Vagina (tissue), 2 donors: ENCODE data around the gene ATP11B. TPM values are rescaled to one million over a fixed set of nuclear protein-coding genes. Genes with fewer than 3 reads are reported as not detected.
A peak's percentile ranks its signal among the peaks of the same experiment; 100 is the strongest.

Source experiments
- DNase-seq, 2 donors: peaks; one replicate each; pipeline ENCODE4 v3.0.0-alpha.2; 2017; ENCODE audit errors: extremely low spot score in 2 of 2
- H3K27ac ChIP-seq: fragments of 200-600 bp; sonication (generic); one replicate; pipeline ENCODE4 v1.5.1; 2019
- H3K27me3 ChIP-seq: fragments of 200-600 bp; sonication (generic); one replicate; pipeline ENCODE4 v1.5.1; 2019
- H3K36me3 ChIP-seq, 2 donors: fragments of 200-600 bp; sonication (generic); one replicate each; pipeline ENCODE4 v1.5.1; 2017 to 2019
- H3K4me1 ChIP-seq: fragments of 200-600 bp; sonication (generic); one replicate; pipeline ENCODE4 v1.5.1; 2019
- H3K4me3 ChIP-seq, 2 donors: fragments of 200-600 bp; sonication (generic); 1 replicate in 1 of 2; 2 replicates in 1 of 2; pipeline ENCODE4 v1.5.1; 2016 to 2019
- H3K9me3 ChIP-seq: fragments of 200-600 bp; sonication (generic); one replicate; pipeline ENCODE4 v1.5.1; 2019
- POLR2A ChIP-seq, 2 donors: fragments of 450-650 bp; IDR thresholded peaks; one replicate each; pipeline ENCODE4 v1.6.1; 2017; ENCODE audit warnings: antibody characterized with exemption in 2 of 2, mild to moderate bottlenecking in 2 of 2, moderate library complexity in 2 of 2
- POLR2AphosphoS5 ChIP-seq, 2 donors: sonication (generic); formaldehyde crosslinking; IDR thresholded peaks; one replicate each; pipeline ENCODE4 v1.9.0; 2017; ENCODE audit warnings: antibody characterized with exemption in 2 of 2, mild to moderate bottlenecking in 2 of 2, low read depth in 1 of 2; ENCODE audit not compliant: insufficient read depth in 1 of 2
- intact Hi-C: fragments of 100-400 bp; cut with DNase I; formaldehyde crosslinking; loops from one replicate; pipeline ENCODE4 v1.15.1; 2023
- total RNA-seq: library from RNA; depleted of rRNA; stranded (reverse); fragments of >200 nt; gene quantifications from one replicate; pipeline ENCODE4 v1.2.3, GENCODE V29; 2016
- TF ChIP-seq, protein P1 (sequence below), 3 experiments: fragments of 450-650 bp in 2 of 3; fragments of 200-600 bp in 1 of 3; sonication (generic) in 1 of 3; IDR thresholded peaks; one replicate each; pipeline ENCODE4 v1.5.1; 2017 to 2019; ENCODE audit warnings: antibody characterized with exemption in 3 of 3, mild to moderate bottlenecking in 2 of 3, moderate library complexity in 2 of 3

Gene ATP11B
- total RNA-seq, 1 donor from 2014 or later: 100 TPM

DNA sequence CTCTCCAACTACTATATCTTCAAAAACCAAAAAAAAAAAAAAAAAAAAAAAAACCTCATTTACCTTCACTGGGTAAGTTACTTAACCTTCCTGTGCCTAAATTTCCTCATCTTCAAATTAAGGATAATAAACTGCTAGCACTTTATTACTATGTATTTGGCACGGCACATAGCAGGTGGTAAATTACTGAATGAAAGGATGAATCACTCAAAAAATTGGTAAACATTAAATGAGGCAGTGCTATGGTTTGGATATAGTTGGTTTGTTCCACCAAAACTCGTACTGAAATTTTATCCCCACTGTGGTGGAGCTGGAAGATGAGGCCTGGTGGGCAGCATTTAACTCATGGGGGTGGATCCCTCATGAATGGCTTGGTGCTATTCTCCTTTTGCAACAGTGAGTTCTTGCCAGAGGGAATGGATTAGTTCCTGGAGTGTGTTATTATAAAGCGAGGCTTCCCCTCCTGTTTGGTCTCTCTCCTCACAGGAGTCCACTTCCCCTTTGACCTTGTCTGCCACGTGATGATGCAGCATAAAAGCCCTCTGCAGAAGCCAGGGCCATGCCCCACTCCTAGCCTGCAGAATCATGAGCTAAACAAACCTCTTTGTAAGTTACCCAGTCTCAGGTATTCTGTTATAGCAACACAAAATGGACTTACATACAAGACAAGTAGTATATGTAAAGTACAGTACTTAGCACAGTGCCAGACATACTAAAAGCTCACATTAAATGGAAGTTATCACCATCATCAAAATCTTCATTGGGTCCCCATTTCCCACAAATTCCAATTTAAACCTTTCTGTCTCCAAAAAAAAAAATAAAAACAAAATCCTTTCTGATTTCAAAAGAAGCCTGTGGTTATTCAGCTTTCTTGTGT is 166.4 kb downstream of the ATP11B start:
- no peaks in the 10 kb centered on the region for H3K27me3 ChIP-seq
- no peak for DNase-seq
- TF ChIP-seq POLR2AphosphoS5 (IDR thresholded peaks at IDR 0.05; ENCODE audit: insufficient read depth in 1 of 2, low read depth in 1 of 2): no peak
- no peak for TF ChIP-seq POLR2A (IDR thresholded peaks at IDR 0.05)
- TF ChIP-seq, protein P1, sequence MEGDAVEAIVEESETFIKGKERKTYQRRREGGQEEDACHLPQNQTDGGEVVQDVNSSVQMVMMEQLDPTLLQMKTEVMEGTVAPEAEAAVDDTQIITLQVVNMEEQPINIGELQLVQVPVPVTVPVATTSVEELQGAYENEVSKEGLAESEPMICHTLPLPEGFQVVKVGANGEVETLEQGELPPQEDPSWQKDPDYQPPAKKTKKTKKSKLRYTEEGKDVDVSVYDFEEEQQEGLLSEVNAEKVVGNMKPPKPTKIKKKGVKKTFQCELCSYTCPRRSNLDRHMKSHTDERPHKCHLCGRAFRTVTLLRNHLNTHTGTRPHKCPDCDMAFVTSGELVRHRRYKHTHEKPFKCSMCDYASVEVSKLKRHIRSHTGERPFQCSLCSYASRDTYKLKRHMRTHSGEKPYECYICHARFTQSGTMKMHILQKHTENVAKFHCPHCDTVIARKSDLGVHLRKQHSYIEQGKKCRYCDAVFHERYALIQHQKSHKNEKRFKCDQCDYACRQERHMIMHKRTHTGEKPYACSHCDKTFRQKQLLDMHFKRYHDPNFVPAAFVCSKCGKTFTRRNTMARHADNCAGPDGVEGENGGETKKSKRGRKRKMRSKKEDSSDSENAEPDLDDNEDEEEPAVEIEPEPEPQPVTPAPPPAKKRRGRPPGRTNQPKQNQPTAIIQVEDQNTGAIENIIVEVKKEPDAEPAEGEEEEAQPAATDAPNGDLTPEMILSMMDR (IDR thresholded peaks at IDR 0.05): no peak
- intact Hi-C loops: no loop called here
- peaks cover 7% of the 10 kb centered on the region for H3K4me1 ChIP-seq
- no peaks in the 10 kb centered on the region for H3K9me3 ChIP-seq
- H3K4me3 ChIP-seq: no peak overlapping the region
- H3K36me3 ChIP-seq: peaks cover 0 to 14% of the 10 kb centered on the region in 2 donors
- no peak overlapping the region for H3K27ac ChIP-seq

DNA sequence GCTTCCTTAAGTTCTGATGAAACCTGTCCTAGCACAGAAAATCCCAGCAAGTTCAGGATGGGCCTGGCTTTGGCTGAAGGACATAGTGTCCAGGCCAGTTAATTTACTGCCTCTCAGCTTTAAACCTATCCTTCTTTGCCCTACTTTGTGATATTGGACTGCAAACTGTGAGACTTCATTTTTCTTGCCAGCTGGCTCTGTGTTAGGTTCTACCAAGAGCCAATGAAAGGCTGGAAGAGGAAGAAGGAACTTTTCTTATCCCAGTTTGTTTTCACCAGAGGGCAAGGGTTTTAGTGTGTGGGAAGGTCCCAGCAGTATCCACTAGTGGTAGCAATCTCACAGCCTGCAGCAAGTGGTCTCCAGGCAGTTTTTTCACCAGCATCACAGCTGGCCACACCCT is 168.9 kb downstream of the ATP11B start:
- Histone ChIP-seq H3K36me3 (peaks cover 0 to 10% of the 10 kb centered on the region in 2 donors), H3K27ac (no peak overlapping the region), H3K4me1 (peaks cover 7% of the 10 kb centered on the region), H3K9me3 (no peaks in the 10 kb centered on the region), H3K27me3 (no peaks in the 10 kb centered on the region), H3K4me3 (no peak overlapping the region)
- DNase-seq: no peak
- intact Hi-C loops: no loop called here
- TF ChIP-seq POLR2AphosphoS5 (IDR thresholded peaks at IDR 0.05; ENCODE audit: insufficient read depth in 1 of 2, low read depth in 1 of 2) (peak in 1 of 2 donors; percentile 43), POLR2A (IDR thresholded peaks at IDR 0.05) (no peak)

DNA sequence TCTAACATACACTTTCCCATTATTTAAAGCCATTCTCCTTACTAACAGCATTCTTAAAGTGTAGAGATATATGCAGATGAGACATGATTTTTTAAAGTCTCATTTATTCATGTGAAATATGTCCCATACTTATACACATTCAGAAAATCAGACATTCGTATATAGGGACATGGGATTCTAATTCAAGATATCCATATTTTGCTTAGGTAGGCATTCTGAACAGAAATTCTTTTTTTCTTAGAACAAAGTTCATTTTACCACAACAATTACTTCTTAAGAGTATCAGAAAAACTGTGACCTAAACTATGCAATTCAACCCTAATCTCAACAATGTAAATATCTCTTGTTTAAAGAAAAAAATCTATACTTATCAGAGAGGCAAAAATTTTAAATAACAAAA is 170.9 kb downstream of the ATP11B start:
- TF ChIP-seq, protein P1 (IDR thresholded peaks at IDR 0.05): no peak
- TF ChIP-seq POLR2A (IDR thresholded peaks at IDR 0.05) (no peak), POLR2AphosphoS5 (IDR thresholded peaks at IDR 0.05; ENCODE audit: insufficient read depth in 1 of 2, low read depth in 1 of 2) (no peak)
- no peak for DNase-seq
- Histone ChIP-seq H3K27ac (no peak overlapping the region), H3K9me3 (no peaks in the 10 kb centered on the region), H3K36me3 (peaks cover 0 to 7% of the 10 kb centered on the region in 2 donors), H3K4me1 (peaks cover 24% of the 10 kb centered on the region), H3K27me3 (no peaks in the 10 kb centered on the region), H3K4me3 (no peak overlapping the region)
- intact Hi-C loops: no loop called here

DNA sequence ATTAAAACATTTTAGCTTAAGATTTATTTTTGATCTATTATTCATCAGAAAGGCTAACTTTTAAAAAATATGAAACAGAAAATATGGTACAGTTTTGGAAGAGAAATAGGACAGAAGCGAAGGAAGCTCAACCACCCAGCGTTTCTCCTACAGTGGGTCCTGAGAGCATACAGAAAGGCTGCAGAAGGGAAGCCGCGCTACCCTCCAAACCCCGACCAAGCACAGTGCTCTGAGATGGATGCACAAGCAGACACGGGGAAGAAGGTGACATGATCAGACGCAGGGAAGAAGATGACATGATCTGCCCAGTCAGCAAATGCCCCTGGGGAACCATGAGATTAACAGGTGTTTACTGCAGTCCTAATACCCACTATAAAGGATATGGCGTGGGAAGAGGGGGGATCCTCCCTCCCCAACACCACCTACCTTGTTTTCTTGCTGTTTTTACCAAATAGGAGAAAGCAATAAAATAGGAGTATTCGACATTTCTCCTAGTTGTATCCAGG is 172.6 kb downstream of the ATP11B start:
- no peaks in the 10 kb centered on the region for H3K27me3 ChIP-seq
- H3K4me1 ChIP-seq: peaks cover 34% of the 10 kb centered on the region
- TF ChIP-seq POLR2A (IDR thresholded peaks at IDR 0.05) (no peak), POLR2AphosphoS5 (IDR thresholded peaks at IDR 0.05; ENCODE audit: insufficient read depth in 1 of 2, low read depth in 1 of 2) (no peak)
- TF ChIP-seq, protein P1 (IDR thresholded peaks at IDR 0.05): no peak
- H3K9me3 ChIP-seq: no peaks in the 10 kb centered on the region
- no peaks in the 10 kb centered on the region for H3K36me3 ChIP-seq
- intact Hi-C loops: no loop called here
- no peak for DNase-seq
- H3K4me3 ChIP-seq: no peak overlapping the region
- H3K27ac ChIP-seq: no peak overlapping the region

DNA sequence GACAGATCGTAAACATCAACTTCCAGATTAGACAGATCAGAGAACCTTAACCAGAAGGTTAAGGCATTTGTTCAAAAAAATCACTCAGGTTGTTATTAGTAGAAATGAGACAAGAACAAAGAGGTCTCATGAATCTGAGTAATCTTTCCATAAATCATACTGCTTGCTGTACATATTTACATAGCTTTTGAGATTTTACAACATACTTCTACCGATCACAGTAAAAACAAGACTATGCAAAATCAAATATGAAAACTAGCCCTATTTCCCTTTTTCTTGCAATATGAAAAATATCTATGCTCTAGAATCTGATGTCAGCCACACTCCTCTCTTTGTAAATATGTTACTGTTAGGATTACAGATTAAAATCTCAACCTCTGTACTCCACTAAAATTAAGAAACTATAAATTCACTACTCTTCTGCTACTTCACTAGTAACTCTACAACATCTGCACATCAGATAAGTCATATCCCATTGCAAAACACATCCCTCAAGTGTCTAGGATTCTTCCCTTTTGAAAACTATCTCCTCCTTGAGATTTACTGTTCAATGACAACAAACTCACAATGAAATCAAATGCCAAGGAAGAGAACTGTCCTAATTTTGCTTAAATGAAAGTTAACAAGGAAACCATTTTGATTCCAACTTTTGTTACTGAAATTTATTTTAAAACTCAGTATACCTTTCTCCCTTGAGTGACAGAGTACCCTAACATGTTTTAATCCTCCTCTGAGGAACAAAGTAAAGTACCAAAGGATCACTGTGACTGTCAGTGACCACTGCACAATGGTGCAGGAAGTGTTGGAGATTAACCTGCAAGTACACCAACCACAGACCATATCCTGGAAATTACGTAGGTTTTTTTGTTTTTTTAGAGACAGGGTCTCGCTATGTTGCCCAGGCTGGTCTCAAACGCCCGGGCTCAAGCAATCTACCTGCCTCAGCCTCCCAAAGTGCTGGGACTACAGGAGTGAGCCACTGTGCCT is 174.2 kb downstream of the ATP11B start:
- H3K4me1 ChIP-seq: peaks cover 31% of the 10 kb centered on the region
- H3K9me3 ChIP-seq: no peaks in the 10 kb centered on the region
- no peaks in the 10 kb centered on the region for H3K27me3 ChIP-seq
- no peak overlapping the region for H3K27ac ChIP-seq
- intact Hi-C loops: no loop called here
- no peak overlapping the region for H3K4me3 ChIP-seq
- no peak for DNase-seq
- no peaks in the 10 kb centered on the region for H3K36me3 ChIP-seq
- no peak for TF ChIP-seq POLR2AphosphoS5 (IDR thresholded peaks at IDR 0.05; ENCODE audit: insufficient read depth in 1 of 2, low read depth in 1 of 2)
